K562 (cell line): ENCODE data around the gene COX6A1. TPM values are rescaled to one million over a fixed set of nuclear protein-coding genes. Genes with fewer than 3 reads are reported as not detected.

Source experiments
- ATAC-seq: fragments of 200-7000 bp; cut with Tn5 transposase; 3 replicates; pipeline ENCODE4 v1.9.1; 2020; ENCODE audit warnings: moderate library complexity
- BruUV-seq: library from RNA; stranded (reverse); fragments of 400-500 nt; replicated peaks from 2 replicates; lab custom pipeline; 2021; lab: Mats Ljungman, UMichigan
- CTCF ChIA-PET: fragments of 300-600 bp; formaldehyde crosslinking; extraction: SDS; loops from one replicate; lab custom pipeline; 2021; ENCODE audit warnings: low intra/inter-chr PET ratio; lab: Yijun Ruan, JAX
- POLR2A ChIA-PET: fragments of 300-600, 350-650 bp; sonication (Branson Sonifier 250); formaldehyde crosslinking; extraction: SDS; loops from one replicate; lab custom pipeline; 2021; ENCODE audit warnings: antibody characterized with exemption, inconsistent platforms; lab: Yijun Ruan, JAX
- DNase-seq, 4 experiments: peaks; one replicate each; pipeline versions ENCODE4 v3.0.0 to v3.0.0-alpha.2; 2011 to 2018; ENCODE audit warnings: low spot score in 3 of 4, mixed read lengths in 3 of 4; ENCODE audit errors: extremely low read depth in 1 of 4
- FAIRE-seq: peaks from 2 replicates; lab custom pipeline; 2011; peaks lifted over from hg19 to GRCh38; lab: Jason Lieb, UNC
- H2AFZ ChIP-seq: 2 replicates; pipeline ENCODE4 v1.6.0; 2011; ENCODE audit warnings: low read depth, low read length, control low read depth, inconsistent platforms
- H3K27ac ChIP-seq: fragments of 200-600 bp; 3 replicates; pipeline ENCODE4 v1.8.0; 2011; ENCODE audit warnings: low read depth, mild to moderate bottlenecking, control low read depth, inconsistent platforms, low read length, moderate library complexity, mixed read lengths; ENCODE audit errors: extremely low read depth
- H3K27me3 ChIP-seq, 2 experiments: fragments of 300-600 bp in 1 of 2; 2 replicates in 1 of 2; 3 replicates in 1 of 2; pipeline versions ENCODE4 v1.6.0 to v1.8.0; 2011; ENCODE audit warnings: inconsistent platforms in 2 of 2, low read length in 2 of 2, mild to moderate bottlenecking in 1 of 2, mixed read lengths in 1 of 2, moderate library complexity in 1 of 2; ENCODE audit not compliant: control insufficient read depth in 2 of 2, insufficient read depth in 2 of 2
- H3K36me3 ChIP-seq: fragments of 300-600 bp; 3 replicates; pipeline ENCODE4 v1.8.0; 2011; ENCODE audit warnings: mild to moderate bottlenecking, low read length, inconsistent platforms; ENCODE audit not compliant: control insufficient read depth, insufficient read depth
- H3K4me1 ChIP-seq, 2 experiments: fragments of 200-600 bp in 1 of 2; replicated peaks in 1 of 2; 2 replicates in 1 of 2; 3 replicates in 1 of 2; pipeline versions ENCODE4 v1.5.1 to v1.8.0; 2011; ENCODE audit warnings: inconsistent platforms in 2 of 2, low read length in 2 of 2, mild to moderate bottlenecking in 1 of 2, mixed read lengths in 1 of 2, moderate library complexity in 1 of 2; ENCODE audit not compliant: control insufficient read depth in 2 of 2, insufficient read depth in 2 of 2
- H3K4me2 ChIP-seq: 2 replicates; pipeline ENCODE4 v1.6.1; 2011; ENCODE audit warnings: low read length, control low read depth, inconsistent platforms, mixed read lengths; ENCODE audit not compliant: insufficient read depth
- H3K4me3 ChIP-seq: fragments of 200-600 bp; sonication (generic), shearing (Covaris generic); 2 replicates; pipeline ENCODE4 v1.5.1; 2016; ENCODE audit warnings: control low read depth, inconsistent platforms
- H3K79me2 ChIP-seq: fragments of 200-600 bp; 3 replicates; pipeline ENCODE4 v1.8.0; 2011; ENCODE audit warnings: low read length, inconsistent platforms; ENCODE audit not compliant: control insufficient read depth, insufficient read depth
- H3K9ac ChIP-seq, 2 experiments: 2 replicates each; pipeline versions ENCODE4 v1.6.0 to v1.6.1; 2011; ENCODE audit warnings: low read depth in 2 of 2, low read length in 2 of 2, control low read depth in 1 of 2, inconsistent platforms in 1 of 2, mild to moderate bottlenecking in 1 of 2, mixed read lengths in 1 of 2; ENCODE audit not compliant: insufficient read depth in 1 of 2
- H3K9me1 ChIP-seq: one replicate; pipeline ENCODE4 v1.6.0; 2011; ENCODE audit warnings: inconsistent platforms, mild to moderate bottlenecking, low read length, moderate library complexity; ENCODE audit not compliant: control insufficient read depth, insufficient read depth
- H3K9me3 ChIP-seq: replicated peaks from 2 replicates; pipeline ENCODE4 v1.5.1; 2011; ENCODE audit warnings: low read depth, low read length, inconsistent platforms; ENCODE audit not compliant: control insufficient read depth, insufficient read depth
- H4K20me1 ChIP-seq: replicated peaks from 2 replicates; pipeline ENCODE4 v1.6.1; 2011; ENCODE audit warnings: low read length, inconsistent platforms, mixed read lengths; ENCODE audit not compliant: control insufficient read depth, insufficient read depth
- BCOR ChIP-seq: fragments of 450-650 bp; IDR thresholded peaks from 2 replicates; pipeline ENCODE4 v1.6.1; 2016
- DMBX1 ChIP-seq: fragments of 250-450 bp; sonication (Bioruptor Pico); IDR thresholded peaks from 2 replicates; pipeline ENCODE4 v1.8.0; 2022; ENCODE audit warnings: inconsistent platforms, mild to moderate bottlenecking, moderate library complexity, borderline replicate concordance
- E2F3 ChIP-seq: fragments of 250-450 bp; sonication (Bioruptor Pico); IDR thresholded peaks from 2 replicates; pipeline ENCODE4 v1.4.0; 2020; ENCODE audit warnings: mild to moderate bottlenecking
- EHMT2 ChIP-seq: fragments of 450-650 bp; IDR thresholded peaks from 2 replicates; pipeline ENCODE4 v1.6.1; 2018; ENCODE audit warnings: antibody characterized with exemption
- RBM25 ChIP-seq: fragments of 200-400 bp; formaldehyde crosslinking; IDR thresholded peaks from 2 replicates; pipeline ENCODE4 v1.6.1; 2018; ENCODE audit warnings: low read length, low read depth, moderate library complexity; ENCODE audit not compliant: severe bottlenecking
- ZBTB9 ChIP-seq: fragments of 450-650 bp; formaldehyde crosslinking; IDR thresholded peaks from 2 replicates; pipeline ENCODE4 v1.4.0; 2020; ENCODE audit warnings: mild to moderate bottlenecking, moderate library complexity
- ZKSCAN3 ChIP-seq: fragments of 250-450 bp; sonication (Bioruptor Pico); IDR thresholded peaks from 2 replicates; pipeline ENCODE4 v1.4.0; 2020
- ZNF512 ChIP-seq: IDR thresholded peaks from 2 replicates; pipeline ENCODE4 v1.6.1; 2016; ENCODE audit warnings: missing genetic modification characterization, missing compliant biosample characterization
- WGBS: fragments of 100-300 bp; shearing (Covaris generic); methylation state at CpG from one replicate; pipeline ENCODE4 v1.1.6; 2016; ENCODE audit warnings: low coverage, mixed read lengths; ENCODE audit not compliant: insufficient coverage; ENCODE audit errors: missing lambda C conversion rate; 5-methylcytosine and 5-hydroxymethylcytosine counted together
- in situ Hi-C: fragments of 300-500 bp; cut with MboI; formaldehyde crosslinking; loops from 4 replicates; pipeline ENCODE4 v1.15.0; 2018; ENCODE audit warnings: inconsistent platforms, mixed read lengths
- intact Hi-C: fragments of 100-400 bp; cut with micrococcal nuclease; formaldehyde crosslinking; loops from 2 replicates; pipeline ENCODE4 v1.14.2; 2022
- polyA plus RNA-seq, 8 experiments: library from polyadenylated mRNA; depleted of rRNA in 4 of 8; stranded (reverse) in 5 of 8; unstranded in 3 of 8; fragments of >200 nt; fragmentation: Nextera tagmentation in 2 of 8; fragmentation: Illumina TruSeq in 1 of 8; extraction: Ambion mirVana in 2 of 8; extraction: Trizol in 1 of 8; gene quantifications; 2 replicates each; pipeline versions ENCODE4 v1.2.1 to v1.2.3, GENCODE V29; 2011 to 2014; ENCODE audit warnings: inconsistent platforms in 1 of 8, missing spikeins in 1 of 8
- total RNA-seq, 7 experiments: library from RNA; depleted of rRNA in 6 of 7; stranded (reverse); fragments of >200 nt in 6 of 7; fragmentation: Illumina TruSeq in 2 of 7; extraction: Trizol in 2 of 7; gene quantifications; 2 replicates each; pipeline versions ENCODE4 v1.2.1 to v1.2.3, GENCODE V29; 2011 to 2021; ENCODE audit warnings: low replicate concordance in 1 of 7
- TF ChIP-seq, protein P1 (sequence below): sonication (generic); formaldehyde crosslinking; IDR thresholded peaks from 2 replicates; pipeline ENCODE4 v1.9.0; 2022; ENCODE audit warnings: mild to moderate bottlenecking, missing genetic modification reagents

The COX6A1 gene
- total and polyA plus RNA-seq, 9 of the 15 experiments (the other 6 are each of a cell fraction or from before 2014, with no cell fraction given): 414 to 4,142 (median 931) TPM

DNA sequence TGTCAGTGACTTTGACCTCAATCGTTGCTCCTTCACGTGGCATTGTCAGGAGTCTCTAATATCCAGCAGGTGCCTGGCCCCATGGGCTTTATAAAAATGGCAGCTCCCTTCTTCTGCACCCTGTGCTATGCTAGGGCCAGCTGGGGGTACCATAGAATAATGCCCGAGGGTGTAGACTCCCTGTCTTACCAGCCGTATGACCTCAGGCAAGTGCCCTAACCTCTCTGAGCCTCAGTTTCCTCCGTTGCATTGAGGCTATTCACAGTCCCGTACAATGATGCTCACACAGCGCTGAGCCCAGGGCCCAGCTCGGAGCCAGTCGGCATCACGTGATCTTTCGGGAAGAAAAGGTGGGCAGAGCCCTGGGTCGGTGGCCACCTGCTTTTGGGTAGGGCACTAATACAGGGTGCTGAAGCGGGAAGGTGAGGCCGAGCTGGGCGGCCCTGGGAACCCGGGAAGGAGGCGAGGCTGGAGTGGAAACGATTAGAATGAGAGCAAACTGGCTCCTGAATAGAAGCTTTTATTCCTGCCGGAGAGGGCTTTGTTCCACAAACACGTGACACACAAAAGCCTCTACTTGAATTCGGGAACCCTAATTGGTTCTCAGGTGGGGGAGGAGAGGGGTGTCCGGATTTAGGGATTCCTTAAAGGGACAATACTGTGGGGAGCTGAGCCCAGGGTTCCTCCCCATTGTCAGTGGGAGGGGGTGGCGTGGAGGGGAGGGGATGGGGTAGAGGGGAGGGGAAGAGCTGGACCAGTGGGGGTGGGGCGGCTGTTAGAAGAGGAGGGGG is 49.0 kb upstream of the COX6A1 start (continued):
- TF ChIP-seq, protein P1, sequence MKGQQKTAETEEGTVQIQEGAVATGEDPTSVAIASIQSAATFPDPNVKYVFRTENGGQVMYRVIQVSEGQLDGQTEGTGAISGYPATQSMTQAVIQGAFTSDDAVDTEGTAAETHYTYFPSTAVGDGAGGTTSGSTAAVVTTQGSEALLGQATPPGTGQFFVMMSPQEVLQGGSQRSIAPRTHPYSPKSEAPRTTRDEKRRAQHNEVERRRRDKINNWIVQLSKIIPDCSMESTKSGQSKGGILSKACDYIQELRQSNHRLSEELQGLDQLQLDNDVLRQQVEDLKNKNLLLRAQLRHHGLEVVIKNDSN (CRISPR knock-in tag): peak; percentile 80

DNA sequence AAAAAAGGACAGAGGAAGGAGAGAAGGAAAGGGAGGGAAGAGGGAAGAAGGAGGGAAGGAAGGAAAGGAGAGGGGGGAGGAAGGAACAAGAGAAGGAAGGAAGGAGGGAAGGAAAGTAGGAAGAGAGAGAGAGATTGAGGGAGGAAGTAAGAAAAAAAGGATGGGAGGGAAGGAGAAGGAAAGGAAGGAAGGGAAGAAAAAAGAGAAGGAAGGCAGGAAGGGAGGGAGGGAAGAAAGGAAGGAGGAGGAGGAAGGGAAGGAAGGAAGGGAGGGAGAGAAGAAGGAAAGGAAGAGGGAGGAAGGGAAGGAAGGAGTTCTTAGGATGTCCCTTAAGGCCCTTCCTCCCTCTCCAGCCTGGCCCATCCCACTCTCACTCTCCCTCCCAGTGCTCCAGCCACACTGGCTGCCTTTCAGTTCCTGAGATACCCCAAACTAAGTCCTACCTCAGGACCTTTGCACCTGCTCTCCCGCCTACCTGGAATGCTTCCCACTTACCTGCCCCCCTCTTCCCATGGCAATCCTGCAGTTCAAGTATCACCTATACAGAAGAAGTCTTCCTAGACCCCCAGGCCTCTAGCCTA is 47.3 kb upstream of the COX6A1 start:
- H3K79me2 ChIP-seq: no peaks in the 10 kb centered on the region
- no peaks in the 10 kb centered on the region for H3K9me1 ChIP-seq
- DNase-seq (no peak), FAIRE-seq (no peak)
- peaks cover 0 to 6% of the 10 kb centered on the region in 2 experiments; a peak in 2 of 5 replicates for H3K4me1 ChIP-seq
- in situ Hi-C loops: no loop called here
- peak; percentile 71 for TF ChIP-seq ZNF512 (tag)
- TF ChIP-seq ZKSCAN3: peak; percentile 46; the same call in 1 of the 2 replicates
- no peak for TF ChIP-seq DMBX1 (CRISPR knock-in tag)
- no peak for TF ChIP-seq E2F3 (CRISPR knock-in tag)
- no peak for TF ChIP-seq EHMT2
- peak; percentile 87 for TF ChIP-seq RBM25
- no peak for TF ChIP-seq ZBTB9
- peak; percentile 55; the same call in 1 of the 2 replicates for TF ChIP-seq BCOR
- TF ChIP-seq, all 486 proteins: peak for 4
- no peak for ATAC-seq
- Histone ChIP-seq H3K27me3 (peaks cover 21 to 45% of the 10 kb centered on the region in 2 experiments), H3K9me3 (no peaks in the 10 kb centered on the region), H3K4me3 (no peak overlapping the region), H3K9ac (no peak overlapping the region), H3K36me3 (no peaks in the 10 kb centered on the region), H3K27ac (no peak overlapping the region), H3K4me2 (no peak overlapping the region), H4K20me1 (peaks cover 6% of the 10 kb centered on the region; the same call in 1 of the 2 replicates), H2AFZ (no peak overlapping the region)
- WGBS: 0% methylated on average over 1 of the region's 1 CpG
- POLR2A ChIA-PET: interaction anchor here (1.0 kb wide), 1 partner anchor 9 kb away, joined by 3 read pairs; no protein-coding TSS in a partner anchor
- BruUV-seq: no TSS peak
- CTCF ChIA-PET: interaction anchor here (0.7 kb wide), 1 partner anchor 38 kb away, joined by 4 read pairs; no protein-coding TSS in a partner anchor
- intact Hi-C loops: no loop called here
